Renal cortex interstitium (tissue), 11 donors: ENCODE measurements around the gene HCFC1. TPM values are rescaled to one million over a fixed set of nuclear protein-coding genes. Genes with fewer than 3 reads are reported as not detected.
A peak's percentile ranks its signal among the peaks of the same experiment; 100 is the strongest.
"Not testable (repeated sequence)": the region's sequence is repeated elsewhere in the genome, so short reads cannot be mapped to it uniquely, and the experiment has no call there.

ENCODE experiments used
- DNase-seq, 11 donors: peaks; one replicate each; pipeline ENCODE4 v3.0.0-alpha.2; 2013; ENCODE audit warnings: low read depth in 9 of 11, low spot score in 4 of 11; ENCODE audit errors: extremely low read depth in 1 of 11
- polyA plus RNA-seq, 3 donors: library from polyadenylated mRNA; unstranded; fragments of 120-200 nt; gene quantifications; one replicate each; pipeline ENCODE4 v1.2.1, GENCODE V29; 2013; ENCODE audit not compliant: insufficient read length in 3 of 3

HCFC1 gene
- polyA plus RNA-seq, 3 donors, result 40.8 to 52.0 (median 45.7) TPM

- DNase-seq, result no peak
Measured at GRCh38 chrX:154012336-154012991, 40.8 kb upstream of the HCFC1 start.

- DNase-seq, result no peak
Measured at GRCh38 chrX:154011376-154012335, 40.0 kb upstream of the HCFC1 start.

GRCh38 chrX:154010330-154011087 lies 38.9 kb upstream of the HCFC1 start:
- DNase-seq, result no peak

GRCh38 chrX:154008521-154008920 lies 36.9 kb upstream of the HCFC1 start:
- no peak for DNase-seq

GRCh38 chrX:154006947-154007346 lies 35.3 kb upstream of the HCFC1 start:
- no peak for DNase-seq

GRCh38 chrX:154004315-154004714 lies 32.7 kb upstream of the HCFC1 start:
- DNase-seq, result no peak

- DNase-seq, result peak in 1 of 11 donors; percentile 46
Measured at GRCh38 chrX:154002215-154002719, 30.6 kb upstream of the HCFC1 start.

- no peak for DNase-seq
Measured at GRCh38 chrX:154000051-154000450, 28.4 kb upstream of the HCFC1 start.

- no peak for DNase-seq
Measured at GRCh38 chrX:153999359-154000037, 27.9 kb upstream of the HCFC1 start.

GRCh38 chrX:153995504-153995903 lies 23.9 kb upstream of the HCFC1 start:
- no peak for DNase-seq

GRCh38 chrX:153994398-153994797 lies 22.8 kb upstream of the HCFC1 start:
- DNase-seq, result not testable (repeated sequence)

GRCh38 chrX:153993978-153994377 lies 22.4 kb upstream of the HCFC1 start:
- no peak for DNase-seq

GRCh38 chrX:153993079-153993478 lies 21.5 kb upstream of the HCFC1 start:
- DNase-seq, result no peak

GRCh38 chrX:153992180-153992579 lies 20.6 kb upstream of the HCFC1 start:
- no peak for DNase-seq

- no peak for DNase-seq
Measured at GRCh38 chrX:153991013-153991580, 19.5 kb upstream of the HCFC1 start.

- DNase-seq, result no peak
Measured at GRCh38 chrX:153989973-153990655, 18.5 kb upstream of the HCFC1 start.

- no peak for DNase-seq
Measured at GRCh38 chrX:153988493-153988892, 16.9 kb upstream of the HCFC1 start.
